GM21723 (cell line): ENCODE data around the gene GRAMD1A.
"Not testable (repeated sequence)": the region's sequence is repeated elsewhere in the genome, so short reads cannot be mapped to it uniquely, and the experiment has no call there.

Experiments
- ATAC-seq: cut with Tn5 transposase; IDR thresholded peaks from one replicate; pipeline ENCODE4 v1.9.1; 2021; ENCODE audit warnings: mild to moderate bottlenecking, moderate library complexity; ENCODE audit not compliant: unreplicated experiment

GRAMD1A gene

GRCh38 chr19:35000647-35001501 lies 751 bp downstream of the GRAMD1A start:
- ATAC-seq: peak; percentile 15

- no peak for ATAC-seq
Observed at GRCh38 chr19:35002037-35002535, 2.0 kb downstream of the GRAMD1A start.

GRCh38 chr19:35004517-35005255 lies 4.6 kb downstream of the GRAMD1A start:
- ATAC-seq: no peak

- ATAC-seq: no peak
Observed at GRCh38 chr19:35005256-35005977, 5.3 kb downstream of the GRAMD1A start.

- not testable (repeated sequence) for ATAC-seq
Observed at GRCh38 chr19:35006007-35006341, 5.9 kb downstream of the GRAMD1A start.

GRCh38 chr19:35006342-35006998 lies 6.3 kb downstream of the GRAMD1A start:
- no peak for ATAC-seq

GRCh38 chr19:35006999-35007365 lies 6.9 kb downstream of the GRAMD1A start:
- ATAC-seq: no peak

GRCh38 chr19:35007427-35007826 lies 7.3 kb downstream of the GRAMD1A start:
- ATAC-seq: not testable (repeated sequence)

GRCh38 chr19:35008891-35009341 lies 8.8 kb downstream of the GRAMD1A start:
- no peak for ATAC-seq

- no peak for ATAC-seq
Observed at GRCh38 chr19:35009424-35010415, 9.6 kb downstream of the GRAMD1A start.

GRCh38 chr19:35011091-35011689 lies 11.1 kb downstream of the GRAMD1A start:
- ATAC-seq: no peak

- no peak for ATAC-seq
Observed at GRCh38 chr19:35011737-35012682, 11.9 kb downstream of the GRAMD1A start.

- no peak for ATAC-seq
Observed at GRCh38 chr19:35013041-35013819, 13.1 kb downstream of the GRAMD1A start.

- ATAC-seq: no peak
Observed at GRCh38 chr19:35013820-35014754, 14.0 kb downstream of the GRAMD1A start.

- not testable (repeated sequence) for ATAC-seq
Observed at GRCh38 chr19:35014774-35015173, 14.7 kb downstream of the GRAMD1A start.

- ATAC-seq: no peak
Observed at GRCh38 chr19:35015270-35015953, 15.3 kb downstream of the GRAMD1A start.
